A549 (cell line): Measurements from ENCODE around the gene SSNA1. TPM values are rescaled to one million over a fixed set of nuclear protein-coding genes. Genes with fewer than 3 reads are reported as not detected.

Experiments
- ATAC-seq, 2 experiments: fragments of 200-7000 bp in 1 of 2; fragments of >200 bp in 1 of 2; cut with Nextera tagmentation in 1 of 2; cut with Tn5 transposase in 1 of 2; 3 replicates each; pipeline versions ENCODE4 v1.8.0 to v1.9.1; 2018 to 2020; ENCODE audit warnings: mild to moderate bottlenecking in 1 of 2, moderate library complexity in 1 of 2
- CTCF ChIA-PET: fragments of 300-600 bp; sonication (Branson Sonifier 250); formaldehyde crosslinking; extraction: SDS; loops from one replicate; lab custom pipeline; 2021; ENCODE audit warnings: antibody characterized with exemption, inconsistent platforms; lab: Yijun Ruan, JAX
- POLR2A ChIA-PET: fragments of 350-600 bp; formaldehyde crosslinking; extraction: SDS; loops from one replicate; lab custom pipeline; 2021; ENCODE audit warnings: antibody characterized with exemption, inconsistent platforms; lab: Yijun Ruan, JAX
- DNase-seq, 2 experiments: peaks; one replicate each; pipeline versions ENCODE4 v3.0.0 to v3.0.0-alpha.2; 2011 to 2016; ENCODE audit warnings: low read depth in 1 of 2, low spot score in 1 of 2
- FAIRE-seq: peaks from 2 replicates; lab custom pipeline; 2011; peaks lifted over from hg19 to GRCh38; lab: Jason Lieb, UNC
- H3K27ac ChIP-seq, 2 experiments: fragments of >200 bp; sonication (Bioruptor Twin); formaldehyde crosslinking; 3 replicates each; pipeline ENCODE4 v1.5.1; 2016 to 2017
- H3K4me1 ChIP-seq: fragments of >200 bp; sonication (Bioruptor Twin); formaldehyde crosslinking; 3 replicates; pipeline ENCODE4 v1.6.1; 2016
- H3K4me2 ChIP-seq: fragments of >200 bp; sonication (Bioruptor Twin); formaldehyde crosslinking; 3 replicates; pipeline ENCODE4 v1.6.1; 2016
- H3K4me3 ChIP-seq: fragments of >200 bp; sonication (Bioruptor Twin); formaldehyde crosslinking; 3 replicates; pipeline ENCODE4 v1.5.1; 2016
- H3K9me3 ChIP-seq: fragments of >200 bp; sonication (Bioruptor Twin); formaldehyde crosslinking; 3 replicates; pipeline ENCODE4 v1.6.1; 2016
- ATOH8 ChIP-seq: fragments of 250-450 bp; sonication (Bioruptor Pico); IDR thresholded peaks from 2 replicates; pipeline ENCODE4 v1.5.0; 2020; ENCODE audit warnings: low read depth, mild to moderate bottlenecking, moderate library complexity
- BCL3 ChIP-seq: fragments of >200 bp; sonication (Bioruptor Twin); formaldehyde crosslinking; IDR thresholded peaks from 3 replicates; pipeline ENCODE4 v1.6.1; 2016
- BHLHE40 ChIP-seq: IDR thresholded peaks from 2 replicates; pipeline ENCODE4 v1.6.1; 2012; ENCODE audit warnings: low read depth, low read length, inconsistent platforms
- CBX2 ChIP-seq: fragments of 200-600 bp; sonication (generic); IDR thresholded peaks from 2 replicates; pipeline ENCODE4 v1.6.1; 2016; ENCODE audit warnings: low read depth, mild to moderate bottlenecking, borderline replicate concordance
- CBX8 ChIP-seq: fragments of 200-600 bp; sonication (generic); IDR thresholded peaks from 2 replicates; pipeline ENCODE4 v1.6.1; 2016
- CHD4 ChIP-seq: fragments of 200-600 bp; sonication (generic); IDR thresholded peaks from 2 replicates; pipeline ENCODE4 v1.6.1; 2016; ENCODE audit warnings: antibody characterized with exemption, mild to moderate bottlenecking, borderline replicate concordance
- E2F6 ChIP-seq: IDR thresholded peaks from 2 replicates; pipeline ENCODE4 v1.6.1; 2012; ENCODE audit warnings: low read depth, borderline replicate concordance
- EHMT2 ChIP-seq: fragments of 200-600 bp; sonication (generic); IDR thresholded peaks from 2 replicates; pipeline ENCODE4 v1.6.1; 2016; ENCODE audit warnings: antibody characterized with exemption, low read depth, mild to moderate bottlenecking, moderate library complexity
- ELK1 ChIP-seq: fragments of 150-350 bp; IDR thresholded peaks from 2 replicates; pipeline ENCODE4 v1.6.1; 2014; ENCODE audit warnings: low read depth, mild to moderate bottlenecking, low read length
- HDAC2 ChIP-seq: fragments of 200-600 bp; sonication (generic); IDR thresholded peaks from 2 replicates; pipeline ENCODE4 v1.6.1; 2016
- HMGXB4 ChIP-seq: fragments of 250-450 bp; sonication (Bioruptor Pico); IDR thresholded peaks from 2 replicates; pipeline ENCODE4 v1.5.0; 2021; ENCODE audit warnings: mild to moderate bottlenecking, moderate library complexity, borderline replicate concordance
- HOXA7 ChIP-seq: fragments of 250-450 bp; sonication (Bioruptor Pico); IDR thresholded peaks from 2 replicates; pipeline ENCODE4 v1.5.0; 2020; ENCODE audit warnings: mild to moderate bottlenecking, moderate library complexity
- HOXB13 ChIP-seq: fragments of 250-450 bp; sonication (Bioruptor Pico); IDR thresholded peaks from 2 replicates; pipeline ENCODE4 v1.5.0; 2020; ENCODE audit warnings: low read depth, mild to moderate bottlenecking, moderate library complexity
- JUN ChIP-seq, 2 experiments: fragments of >200 bp; sonication (Bioruptor Twin); formaldehyde crosslinking; IDR thresholded peaks; 2 replicates in 1 of 2; 3 replicates in 1 of 2; pipeline ENCODE4 v1.6.1; 2016 to 2017
- MAFK ChIP-seq: fragments of 450-650 bp; IDR thresholded peaks from 2 replicates; pipeline ENCODE4 v1.6.1; 2014; ENCODE audit not compliant: partially characterized antibody
- NPAS2 ChIP-seq: fragments of 250-450 bp; sonication (Bioruptor Pico); IDR thresholded peaks from 2 replicates; pipeline ENCODE4 v1.8.0; 2022; ENCODE audit warnings: mild to moderate bottlenecking, moderate library complexity, borderline replicate concordance
- POLR2A ChIP-seq: IDR thresholded peaks from 2 replicates; pipeline ENCODE4 v1.6.1; 2012; ENCODE audit warnings: mild to moderate bottlenecking, low read length
- POLR2AphosphoS2 ChIP-seq: conservative IDR thresholded peaks from 2 replicates; pipeline ENCODE4 v1.6.1; 2012; ENCODE audit warnings: low read length, improper control_type of control experiment, inconsistent platforms
- RAD21 ChIP-seq, 2 experiments: fragments of >200 bp in 1 of 2; sonication (Bioruptor Twin) in 1 of 2; formaldehyde crosslinking in 1 of 2; IDR thresholded peaks in 1 of 2; conservative IDR thresholded peaks in 1 of 2; 2 replicates in 1 of 2; 3 replicates in 1 of 2; pipeline ENCODE4 v1.6.1; 2012 to 2018; ENCODE audit warnings: inconsistent platforms in 1 of 2
- REST ChIP-seq: fragments of 200-600 bp; sonication (generic); IDR thresholded peaks from 2 replicates; pipeline ENCODE4 v1.6.1; 2016; ENCODE audit warnings: antibody characterized with exemption, mild to moderate bottlenecking, moderate library complexity
- RNF2 ChIP-seq: fragments of 200-600 bp; sonication (generic); IDR thresholded peaks from 2 replicates; pipeline ENCODE4 v1.6.1; 2016; ENCODE audit warnings: low read depth, mild to moderate bottlenecking, antibody characterized with exemption, moderate library complexity, borderline replicate concordance
- SMC3 ChIP-seq: fragments of >200 bp; sonication (Bioruptor Twin); formaldehyde crosslinking; IDR thresholded peaks from 3 replicates; pipeline ENCODE4 v1.6.1; 2018; ENCODE audit warnings: inconsistent platforms
- SREBF2 ChIP-seq: fragments of 450-650 bp; IDR thresholded peaks from 2 replicates; pipeline ENCODE4 v1.6.1; 2014; ENCODE audit warnings: mild to moderate bottlenecking, moderate library complexity
- TP53 ChIP-seq: fragments of 250-450 bp; sonication (Bioruptor Pico); IDR thresholded peaks from 2 replicates; pipeline ENCODE4 v1.5.0; 2021; ENCODE audit warnings: mild to moderate bottlenecking, moderate library complexity
- ZFP36 ChIP-seq: fragments of 450-650 bp; IDR thresholded peaks from 2 replicates; pipeline ENCODE4 v1.6.1; 2014; ENCODE audit warnings: borderline replicate concordance; ENCODE audit not compliant: partially characterized antibody
- ZNF302 ChIP-seq: fragments of 250-450 bp; sonication (Bioruptor Pico); IDR thresholded peaks from 2 replicates; pipeline ENCODE4 v1.9.0; 2021; ENCODE audit warnings: inconsistent platforms, mild to moderate bottlenecking, moderate library complexity
- ZSCAN20 ChIP-seq: fragments of 250-450 bp; sonication (Bioruptor Pico); IDR thresholded peaks from 2 replicates; pipeline ENCODE4 v1.8.0; 2022; ENCODE audit warnings: mild to moderate bottlenecking, moderate library complexity
- WGBS: methylation state at CpG from one replicate; pipeline ENCODE4 v1.1.6; 2017; ENCODE audit errors: missing lambda C conversion rate; 5-methylcytosine and 5-hydroxymethylcytosine counted together
- polyA plus RNA-seq, 4 experiments: library from polyadenylated mRNA; depleted of rRNA in 3 of 4; stranded (reverse); fragments of >200 nt; fragmentation: RNase III in 1 of 4; extraction: RNeasy Plus Mini Kit Qiagen cat#74134 plus additional on column Dnase treatment in 1 of 4; gene quantifications; 2 replicates in 3 of 4; 3 replicates in 1 of 4; pipeline ENCODE4 v1.2.3, GENCODE V29; 2011 to 2017

Gene SSNA1
- polyA plus RNA-seq, 2 of the 4 experiments (the other 2 are of a cell fraction): 54.1 to 102 TPM

GRCh38 chr9:137158625-137159024, 29.9 kb upstream of the SSNA1 start:
- 46% methylated on average over 4 of the region's 4 CpGs for WGBS
- Histone ChIP-seq H3K27ac (no peak overlapping the region), H3K9me3 (no peaks in the 10 kb centered on the region), H3K4me3 (no peak overlapping the region), H3K4me2 (no peak overlapping the region), H3K4me1 (peaks cover 25% of the 10 kb centered on the region)
- ATAC-seq (no peak), DNase-seq (no peak), FAIRE-seq (no peak)
- CTCF ChIA-PET: interaction anchor here (0.6 to 3.1 kb wide), 6 partner anchors 12 to 211 kb away, joined by 3 to 11 read pairs (median 3); partner anchors contain the start of gene LRRC26
- TF ChIP-seq POLR2A (no peak), ZNF302 (CRISPR knock-in tag) (no peak), E2F6 (no peak), ZFP36 (no peak), ATOH8 (CRISPR knock-in tag) (no peak), EHMT2 (no peak), POLR2AphosphoS2 (no peak), CBX2 (no peak), SREBF2 (no peak), HMGXB4 (no peak), HOXB13 (no peak), JUN (IDR thresholded peaks at IDR 0.05) (no peak)
- POLR2A ChIA-PET: no interaction called here

GRCh38 chr9:137159105-137160053, 29.1 kb upstream of the SSNA1 start:
- WGBS: 34% methylated on average over 14 of the region's 14 CpGs
- CTCF ChIA-PET: interaction anchor here (0.6 to 1.2 kb wide), 3 partner anchors 15 to 211 kb away, joined by 3 read pairs; no protein-coding TSS in a partner anchor
- no peak for FAIRE-seq
- Histone ChIP-seq H3K4me2 (no peak overlapping the region), H3K9me3 (no peaks in the 10 kb centered on the region), H3K27ac (no peak overlapping the region), H3K4me3 (no peak overlapping the region), H3K4me1 (peaks cover 25% of the 10 kb centered on the region)
- no peak for TF ChIP-seq HDAC2
- no peak for TF ChIP-seq RNF2
- TF ChIP-seq NPAS2 (CRISPR knock-in tag): no peak
- TF ChIP-seq REST: no peak
- no peak for TF ChIP-seq ELK1
- TF ChIP-seq HOXA7 (CRISPR knock-in tag): no peak
- no peak for TF ChIP-seq BCL3
- TF ChIP-seq BHLHE40: no peak
- no peak for TF ChIP-seq CBX8
- no peak for TF ChIP-seq MAFK
- no peak for TF ChIP-seq CHD4
- TF ChIP-seq RAD21 (conservative IDR thresholded peaks at IDR 0.05 in 1 of 2, IDR thresholded peaks at IDR 0.05 in 1 of 2): no peak
- TF ChIP-seq ZSCAN20 (CRISPR knock-in tag): no peak
- TF ChIP-seq TP53: no peak
- no peak for TF ChIP-seq SMC3
- no peak for TF ChIP-seq CBX2
- no peak for DNase-seq
- POLR2A ChIA-PET: no interaction called here
- ATAC-seq: no peak; a peak in 1 of 6 replicates
